ENCODE measurements around the gene PRKAG2. TPM values are rescaled to one million over a fixed set of nuclear protein-coding genes. Genes with fewer than 3 reads are reported as not detected.
A peak's percentile ranks its signal among the peaks of the same experiment; 100 is the strongest.

Gene PRKAG2
- polyA plus RNA-seq, 3 donors: 29.2 to 59.8 (median 30.9) TPM

DNA sequence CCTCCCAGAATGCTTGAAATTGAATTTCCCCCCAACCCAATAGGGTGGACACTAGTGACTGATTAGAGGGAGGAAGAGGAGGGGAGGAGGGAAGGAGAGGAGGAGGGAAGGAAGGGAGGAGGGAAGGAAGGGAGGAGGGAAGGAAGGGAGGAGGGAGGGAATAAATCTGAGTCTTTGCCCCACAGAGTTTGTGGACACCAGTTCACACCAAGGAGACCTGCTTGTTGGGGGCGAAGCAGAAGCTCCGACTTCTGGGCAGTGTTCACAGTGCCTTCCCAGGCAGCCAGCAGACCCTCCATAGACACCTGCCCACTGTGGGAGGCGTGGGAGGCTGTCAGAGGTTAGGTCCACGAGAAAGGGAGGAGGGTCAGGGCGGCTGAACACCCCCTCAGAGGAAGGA, 44.8 kb downstream of the PRKAG2 start:
- Histone ChIP-seq H3K4me1 (ENCODE audit: control insufficient read depth in 1 of 2, insufficient read depth in 2 of 2, low read length in 2 of 2) (peaks cover 6 to 19% of the 10 kb centered on the region in 2 donors), H3K9ac (ENCODE audit: insufficient read depth, low read length, poor library complexity, severe bottlenecking) (no peak overlapping the region), H3K4me2 (replicated peaks; ENCODE audit: extremely low read depth, low read length, poor library complexity, severe bottlenecking) (no peak overlapping the region), H3K79me2 (ENCODE audit: insufficient read depth, low read length) (peaks cover 68% of the 10 kb centered on the region), H4K20me1 (ENCODE audit: insufficient read depth, low read length) (peaks cover 95% of the 10 kb centered on the region), H3K4me3 (replicated peaks in 1 of 3; ENCODE audit: low read depth in 2 of 3, low read length in 3 of 3) (no peak overlapping the region), H2AFZ (ENCODE audit: insufficient read depth, low read depth, low read length, poor library complexity, severe bottlenecking) (no peak overlapping the region), H3K27ac (ENCODE audit: low read depth in 1 of 2, low read length in 2 of 2) (no peak overlapping the region), H3K36me3 (replicated peaks in 1 of 2; ENCODE audit: control insufficient read depth in 1 of 2, insufficient read depth in 2 of 2, low read length in 2 of 2) (peaks cover 15 to 43% of the 10 kb centered on the region in 2 donors), H3K9me3 (replicated peaks in 1 of 2; ENCODE audit: control insufficient read depth in 1 of 2, insufficient read depth in 1 of 2, low read length in 2 of 2) (no peaks in the 10 kb centered on the region), H3K27me3 (ENCODE audit: control insufficient read depth in 2 of 2, insufficient read depth in 2 of 2, low read length in 2 of 2) (no peaks in the 10 kb centered on the region)
- Mint-ChIP-seq H3K4me1 (peaks cover 11% of the 10 kb centered on the region), H3K27ac (peak overlapping the region in 3 of 7 donors; percentile 41 to 68 (median 65)), H3K36me3 (peaks cover 48 to 63% of the 10 kb centered on the region in 2 donors), H3K4me3 (no peak overlapping the region), H3K9me3 (peaks cover 0 to 2% (median 0%) of the 10 kb centered on the region in 7 donors), H3K27me3 (ENCODE audit: low read depth in 3 of 3) (peaks cover 0 to 7% (median 0%) of the 10 kb centered on the region in 3 donors)
- WGBS (ENCODE audit: insufficient coverage): no CpG with 5 or more reads among the region's 5 CpGs
- no peak for DNase-seq
- TF ChIP-seq, protein P1, sequence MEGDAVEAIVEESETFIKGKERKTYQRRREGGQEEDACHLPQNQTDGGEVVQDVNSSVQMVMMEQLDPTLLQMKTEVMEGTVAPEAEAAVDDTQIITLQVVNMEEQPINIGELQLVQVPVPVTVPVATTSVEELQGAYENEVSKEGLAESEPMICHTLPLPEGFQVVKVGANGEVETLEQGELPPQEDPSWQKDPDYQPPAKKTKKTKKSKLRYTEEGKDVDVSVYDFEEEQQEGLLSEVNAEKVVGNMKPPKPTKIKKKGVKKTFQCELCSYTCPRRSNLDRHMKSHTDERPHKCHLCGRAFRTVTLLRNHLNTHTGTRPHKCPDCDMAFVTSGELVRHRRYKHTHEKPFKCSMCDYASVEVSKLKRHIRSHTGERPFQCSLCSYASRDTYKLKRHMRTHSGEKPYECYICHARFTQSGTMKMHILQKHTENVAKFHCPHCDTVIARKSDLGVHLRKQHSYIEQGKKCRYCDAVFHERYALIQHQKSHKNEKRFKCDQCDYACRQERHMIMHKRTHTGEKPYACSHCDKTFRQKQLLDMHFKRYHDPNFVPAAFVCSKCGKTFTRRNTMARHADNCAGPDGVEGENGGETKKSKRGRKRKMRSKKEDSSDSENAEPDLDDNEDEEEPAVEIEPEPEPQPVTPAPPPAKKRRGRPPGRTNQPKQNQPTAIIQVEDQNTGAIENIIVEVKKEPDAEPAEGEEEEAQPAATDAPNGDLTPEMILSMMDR (IDR thresholded peaks at IDR 0.05): no peak
- intact Hi-C loops (cut with micrococcal nuclease): no loop called here

DNA sequence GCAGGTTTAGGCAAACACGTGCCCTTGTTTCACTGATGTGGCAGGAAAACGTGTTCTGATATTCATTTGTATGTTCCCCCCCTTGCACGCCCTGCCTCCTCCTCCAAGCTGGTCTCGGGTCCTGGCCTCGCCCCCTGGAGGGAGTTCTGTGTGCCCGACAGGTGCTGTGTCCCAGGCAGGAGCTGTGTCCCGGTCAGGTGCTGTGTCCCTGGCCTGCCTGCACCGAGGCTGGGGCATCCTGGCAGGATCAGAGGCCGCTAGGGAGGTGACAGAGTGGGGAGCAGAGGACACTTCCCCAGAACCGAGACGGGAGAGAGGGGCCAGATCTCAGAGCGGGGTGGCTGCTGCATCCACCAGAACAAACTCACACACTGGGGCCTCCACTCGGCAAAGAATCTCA, 45.3 kb downstream of the PRKAG2 start:
- Histone ChIP-seq H3K4me2 (replicated peaks; ENCODE audit: extremely low read depth, low read length, poor library complexity, severe bottlenecking) (no peak overlapping the region), H3K4me1 (ENCODE audit: control insufficient read depth in 1 of 2, insufficient read depth in 2 of 2, low read length in 2 of 2) (peaks cover 4 to 18% of the 10 kb centered on the region in 2 donors), H3K9me3 (replicated peaks in 1 of 2; ENCODE audit: control insufficient read depth in 1 of 2, insufficient read depth in 1 of 2, low read length in 2 of 2) (no peaks in the 10 kb centered on the region), H3K27ac (ENCODE audit: low read depth in 1 of 2, low read length in 2 of 2) (no peak overlapping the region), H2AFZ (ENCODE audit: insufficient read depth, low read depth, low read length, poor library complexity, severe bottlenecking) (no peak overlapping the region), H3K27me3 (ENCODE audit: control insufficient read depth in 2 of 2, insufficient read depth in 2 of 2, low read length in 2 of 2) (no peaks in the 10 kb centered on the region), H4K20me1 (ENCODE audit: insufficient read depth, low read length) (peaks cover 95% of the 10 kb centered on the region), H3K4me3 (replicated peaks in 1 of 3; ENCODE audit: low read depth in 2 of 3, low read length in 3 of 3) (no peak overlapping the region), H3K79me2 (ENCODE audit: insufficient read depth, low read length) (peaks cover 63% of the 10 kb centered on the region), H3K36me3 (replicated peaks in 1 of 2; ENCODE audit: control insufficient read depth in 1 of 2, insufficient read depth in 2 of 2, low read length in 2 of 2) (peaks cover 15 to 43% of the 10 kb centered on the region in 2 donors), H3K9ac (ENCODE audit: insufficient read depth, low read length, poor library complexity, severe bottlenecking) (no peak overlapping the region)
- Mint-ChIP-seq H3K4me3 (no peak overlapping the region), H3K36me3 (peaks cover 48 to 62% of the 10 kb centered on the region in 2 donors), H3K4me1 (peaks cover 8% of the 10 kb centered on the region), H3K27me3 (ENCODE audit: low read depth in 3 of 3) (peaks cover 0 to 2% (median 0%) of the 10 kb centered on the region in 3 donors), H3K9me3 (peaks cover 0 to 2% (median 0%) of the 10 kb centered on the region in 7 donors), H3K27ac (peak overlapping the region in 1 of 7 donors; percentile 68)
- 95% methylated on average over 8 of the region's 13 CpGs for WGBS (ENCODE audit: insufficient coverage)
- intact Hi-C loops (cut with micrococcal nuclease): no loop called here
- TF ChIP-seq, protein P1 (IDR thresholded peaks at IDR 0.05): no peak
- no peak for DNase-seq
